Measurements from ENCODE around the gene KIF26B.

Gene KIF26B

GRCh38 chr1:245475126-245475525 is 320.3 kb downstream of the KIF26B start:
- in situ Hi-C loops (cut with HindIII; ENCODE audit: low pct_unique_long_range_greater_than_20kb, low sequenced_read_pairs), result no loop called here
- no peak for DNase-seq (ENCODE audit: low read depth in 1 of 2, low spot score in 1 of 2)
- no peak for TF ChIP-seq JUND (IDR thresholded peaks at IDR 0.05; ENCODE audit: low read depth)

- TF ChIP-seq JUND (IDR thresholded peaks at IDR 0.05; ENCODE audit: low read depth), result no peak
- in situ Hi-C loops (cut with HindIII; ENCODE audit: low pct_unique_long_range_greater_than_20kb, low sequenced_read_pairs), result no loop called here
- no peak for DNase-seq (ENCODE audit: low read depth in 1 of 2, low spot score in 1 of 2)
Observed at GRCh38 chr1:245475961-245476516, 321.3 kb downstream of the KIF26B start.

DNA sequence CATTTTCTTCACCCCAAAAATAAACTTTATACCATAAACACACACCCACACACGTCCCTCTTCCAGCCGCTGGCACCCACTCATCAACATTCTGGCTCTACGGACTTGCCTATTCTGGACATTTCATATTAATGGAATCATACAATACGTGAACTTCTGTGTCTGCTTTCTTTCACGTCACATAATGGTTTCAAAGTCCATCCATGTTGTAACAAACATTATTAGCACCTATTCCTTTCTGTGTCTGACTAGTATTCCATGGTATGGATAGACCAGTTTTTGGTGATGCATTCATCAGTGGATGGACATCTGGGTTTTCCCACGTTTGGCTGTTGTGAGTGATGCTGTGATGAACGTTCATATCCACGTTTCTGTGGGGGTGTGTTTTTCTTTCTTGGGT is 323.2 kb downstream of the KIF26B start:
- no peak for TF ChIP-seq JUND (IDR thresholded peaks at IDR 0.05; ENCODE audit: low read depth)
- no peak for DNase-seq (ENCODE audit: low read depth in 1 of 2, low spot score in 1 of 2)
- in situ Hi-C loops (cut with HindIII; ENCODE audit: low pct_unique_long_range_greater_than_20kb, low sequenced_read_pairs), result no loop called here

DNA sequence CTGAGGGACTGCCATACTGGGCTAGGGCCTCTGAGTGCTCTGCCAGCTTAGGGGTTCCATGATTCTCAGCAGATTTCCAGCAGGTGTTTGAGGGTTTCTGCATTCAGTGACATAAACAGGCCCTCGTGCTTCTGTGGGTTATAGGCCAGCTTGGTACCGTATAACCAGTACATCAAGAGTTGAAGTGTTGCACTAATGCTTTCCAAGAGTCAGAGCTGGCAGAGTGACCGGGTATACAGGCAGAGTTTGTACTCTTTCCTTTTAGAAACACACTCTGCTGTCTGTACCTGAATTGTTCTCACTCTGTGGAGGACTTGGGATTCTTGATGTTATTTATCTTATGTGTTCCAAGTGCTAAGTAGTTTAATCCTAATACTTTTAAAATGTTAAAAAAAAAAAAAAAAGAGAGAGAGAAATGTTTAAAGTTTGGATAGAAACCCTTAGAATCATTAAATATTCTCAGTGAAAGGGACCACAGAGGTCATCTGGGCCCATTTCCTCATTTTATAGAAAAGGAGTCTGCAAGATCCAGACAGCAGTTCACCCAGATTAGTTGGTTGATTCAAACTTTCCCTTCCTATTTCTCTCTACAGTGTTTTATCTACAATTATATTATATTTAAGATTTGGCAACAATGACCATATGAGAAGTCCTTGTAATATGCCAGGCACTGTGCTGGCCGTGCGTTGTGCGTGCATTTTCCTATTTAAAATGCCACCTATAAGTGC is 325.8 kb downstream of the KIF26B start:
- TF ChIP-seq JUND (IDR thresholded peaks at IDR 0.05; ENCODE audit: low read depth), result no peak
- DNase-seq (ENCODE audit: low read depth in 1 of 2, low spot score in 1 of 2), result no peak

DNA sequence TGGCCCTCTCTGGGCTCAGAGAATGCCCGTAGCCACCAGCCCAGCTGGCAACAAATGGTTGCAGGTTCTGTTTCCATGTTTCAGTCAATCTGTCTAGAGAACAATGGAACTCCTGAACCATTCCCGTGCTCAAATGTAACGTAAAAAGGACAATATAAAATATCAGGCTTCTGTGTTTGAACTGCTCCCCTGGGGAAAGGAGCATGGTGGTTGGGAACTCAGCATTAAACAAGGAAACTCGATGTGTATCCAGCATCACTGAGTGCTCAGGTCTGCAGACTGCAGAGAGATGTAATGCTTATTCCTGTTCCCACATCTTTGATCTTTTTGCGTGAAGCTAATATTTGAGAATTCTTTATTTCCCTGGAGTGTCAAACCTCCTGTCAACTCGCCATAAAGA is 326.5 kb downstream of the KIF26B start:
- in situ Hi-C loops (cut with HindIII; ENCODE audit: low pct_unique_long_range_greater_than_20kb, low sequenced_read_pairs), result no loop called here
- TF ChIP-seq JUND (IDR thresholded peaks at IDR 0.05; ENCODE audit: low read depth), result no peak
- DNase-seq (ENCODE audit: low read depth in 1 of 2, low spot score in 1 of 2), result no peak

More for the DNA sequence above, 325.8 kb downstream of the KIF26B start:
- in situ Hi-C loops (cut with HindIII; ENCODE audit: low pct_unique_long_range_greater_than_20kb, low sequenced_read_pairs), result no loop called here

GRCh38 chr1:245483247-245483646 is 328.5 kb downstream of the KIF26B start:
- no peak for TF ChIP-seq JUND (IDR thresholded peaks at IDR 0.05; ENCODE audit: low read depth)
- in situ Hi-C loops (cut with HindIII; ENCODE audit: low pct_unique_long_range_greater_than_20kb, low sequenced_read_pairs), result no loop called here
- DNase-seq (ENCODE audit: low read depth in 1 of 2, low spot score in 1 of 2), result no peak

- in situ Hi-C loops (cut with HindIII; ENCODE audit: low pct_unique_long_range_greater_than_20kb, low sequenced_read_pairs), result no loop called here
- DNase-seq (ENCODE audit: low read depth in 1 of 2, low spot score in 1 of 2), result no peak
- no peak for TF ChIP-seq JUND (IDR thresholded peaks at IDR 0.05; ENCODE audit: low read depth)
Observed at GRCh38 chr1:245484176-245484575, 329.4 kb downstream of the KIF26B start.

GRCh38 chr1:245485996-245486395 is 331.2 kb downstream of the KIF26B start:
- in situ Hi-C loops (cut with HindIII; ENCODE audit: low pct_unique_long_range_greater_than_20kb, low sequenced_read_pairs), result no loop called here
- no peak for TF ChIP-seq JUND (IDR thresholded peaks at IDR 0.05; ENCODE audit: low read depth)
- DNase-seq (ENCODE audit: low read depth in 1 of 2, low spot score in 1 of 2), result no peak

GRCh38 chr1:245486775-245487470 is 332.1 kb downstream of the KIF26B start:
- no peak for DNase-seq (ENCODE audit: low read depth in 1 of 2, low spot score in 1 of 2)
- no peak for TF ChIP-seq JUND (IDR thresholded peaks at IDR 0.05; ENCODE audit: low read depth)
- in situ Hi-C loops (cut with HindIII; ENCODE audit: low pct_unique_long_range_greater_than_20kb, low sequenced_read_pairs), result no loop called here

DNA sequence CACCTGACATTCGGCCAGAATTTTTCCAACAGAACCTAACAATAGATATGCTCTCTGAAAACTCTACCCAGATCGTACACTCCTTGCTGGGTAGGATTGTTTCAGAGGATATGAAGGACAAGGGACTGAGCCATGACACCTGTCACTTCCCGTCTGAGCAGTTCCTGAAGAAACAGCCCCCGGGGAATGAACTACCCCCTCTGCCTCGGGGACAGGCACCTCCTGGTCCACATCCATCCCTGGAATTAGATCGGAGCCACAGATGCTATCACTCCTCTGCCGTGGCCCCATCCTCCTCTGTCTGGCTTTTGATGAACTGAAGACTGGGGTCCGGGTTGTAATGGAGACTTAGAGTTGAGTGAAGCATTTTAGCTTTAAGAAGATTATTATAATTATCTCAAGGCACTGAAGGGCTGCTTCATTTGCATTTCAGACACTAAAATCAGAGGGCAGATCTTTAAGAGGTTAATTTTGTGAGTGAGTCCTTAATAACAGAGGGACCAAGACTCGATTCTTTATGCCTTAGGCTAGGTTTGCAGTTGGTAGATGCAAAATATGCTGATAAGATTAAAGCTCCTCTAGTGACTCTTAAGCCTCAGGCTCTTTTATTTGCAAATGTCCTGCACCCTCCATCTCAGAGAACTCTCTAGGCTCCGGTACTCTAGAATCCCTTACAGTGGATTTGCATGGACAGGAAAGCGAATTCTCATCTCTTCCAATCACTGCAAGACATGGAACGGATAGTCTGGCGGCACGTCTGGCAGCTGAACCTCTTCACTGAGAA is 333.8 kb downstream of the KIF26B start:
- in situ Hi-C loops (cut with HindIII; ENCODE audit: low pct_unique_long_range_greater_than_20kb, low sequenced_read_pairs), result no loop called here
- no peak for DNase-seq (ENCODE audit: low read depth in 1 of 2, low spot score in 1 of 2)
- no peak for TF ChIP-seq JUND (IDR thresholded peaks at IDR 0.05; ENCODE audit: low read depth)

GRCh38 chr1:245489838-245490237 is 335.1 kb downstream of the KIF26B start:
- TF ChIP-seq JUND (IDR thresholded peaks at IDR 0.05; ENCODE audit: low read depth), result no peak
- in situ Hi-C loops (cut with HindIII; ENCODE audit: low pct_unique_long_range_greater_than_20kb, low sequenced_read_pairs), result no loop called here
- peak in 1 of 2 experiments; percentile 20 for DNase-seq (ENCODE audit: low read depth in 1 of 2, low spot score in 1 of 2)

DNA sequence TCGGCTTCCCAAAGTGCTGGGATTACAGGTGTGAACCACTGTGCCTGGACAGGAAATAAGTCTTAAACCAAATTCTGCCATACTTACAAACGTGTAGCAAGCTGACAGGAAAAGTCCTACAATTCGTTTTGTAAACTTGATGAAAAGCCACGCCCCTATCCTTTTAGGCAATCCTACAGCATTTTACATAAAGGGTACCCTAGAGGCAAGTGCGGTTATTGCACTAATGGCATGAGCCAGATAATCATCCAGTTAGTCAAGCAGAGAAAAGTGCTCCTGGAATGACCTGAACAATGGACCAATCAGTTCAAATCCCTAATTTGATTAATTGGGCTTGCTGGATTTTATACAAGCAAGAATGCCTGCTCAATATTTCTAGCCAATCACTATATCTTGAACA is 338.2 kb downstream of the KIF26B start:
- in situ Hi-C loops (cut with HindIII; ENCODE audit: low pct_unique_long_range_greater_than_20kb, low sequenced_read_pairs), result no loop called here
- peak in 1 of 2 experiments; percentile 46 for DNase-seq (ENCODE audit: low read depth in 1 of 2, low spot score in 1 of 2)
- no peak for TF ChIP-seq JUND (IDR thresholded peaks at IDR 0.05; ENCODE audit: low read depth)
